Measurements from ENCODE around the gene VDR.
"Not testable (repeated sequence)": the region's sequence is repeated elsewhere in the genome, so short reads cannot be mapped to it uniquely, and the experiment has no call there.

VDR gene

GRCh38 chr12:47824198-47824597 lies 80.6 kb downstream of the VDR start:
- no peak for DNase-seq

- DNase-seq, result no peak
These were observed 81.2 kb downstream of the VDR start for GRCh38 chr12:47823422-47824086.

GRCh38 chr12:47822863-47823262 lies 81.9 kb downstream of the VDR start:
- no peak for DNase-seq

- DNase-seq, result no peak
These were observed 82.4 kb downstream of the VDR start for GRCh38 chr12:47822401-47822800.

- DNase-seq, result no peak
These were observed 83.5 kb downstream of the VDR start for GRCh38 chr12:47821346-47821706.

- no peak for DNase-seq
These were observed 84.0 kb downstream of the VDR start for GRCh38 chr12:47820631-47821345.

GRCh38 chr12:47819896-47820630 lies 84.7 kb downstream of the VDR start, which contains the start of gene HDAC7:
Gene HDAC7, minus strand, starts transcription at chr12:47819903. Its CDS starts 118 bp downstream, at chr12:47819785.
- peak; percentile 82 for DNase-seq

GRCh38 chr12:47819138-47819895 lies 85.5 kb downstream of the VDR start:
- peak; percentile 83 for DNase-seq

- peak; percentile 78 for DNase-seq
These were observed 86.2 kb downstream of the VDR start for GRCh38 chr12:47818467-47819137.

GRCh38 chr12:47818007-47818376 lies 86.8 kb downstream of the VDR start:
- DNase-seq, result no peak

GRCh38 chr12:47817272-47818006 lies 87.4 kb downstream of the VDR start:
- no peak for DNase-seq

- no peak for DNase-seq
These were observed 88.2 kb downstream of the VDR start for GRCh38 chr12:47816403-47817271.

GRCh38 chr12:47815447-47815846 lies 89.3 kb downstream of the VDR start:
- not testable (repeated sequence) for DNase-seq

GRCh38 chr12:47814539-47815170 lies 90.1 kb downstream of the VDR start:
- no peak for DNase-seq

GRCh38 chr12:47813511-47814196 lies 91.1 kb downstream of the VDR start:
- DNase-seq, result peak; percentile 68

- peak; percentile 91 for DNase-seq
These were observed 91.8 kb downstream of the VDR start for GRCh38 chr12:47812797-47813510.

- DNase-seq, result no peak
These were observed 93.0 kb downstream of the VDR start for GRCh38 chr12:47811581-47812484.

- no peak for DNase-seq
These were observed 93.8 kb downstream of the VDR start for GRCh38 chr12:47811072-47811396.
